KBM-7 (cell line): ENCODE results near the gene ATAD2B.

Experiments used
- DNase-seq: peaks from one replicate; pipeline ENCODE4 v3.0.0-alpha.2; 2015
- in situ Hi-C: fragments of 300-500 bp; cut with MboI; formaldehyde crosslinking; loops from 2 replicates; pipeline ENCODE4 v1.14.3; 2020; ENCODE audit warnings: low sequenced_read_pairs, low pct_unique_long_range_greater_than_20kb, mixed read lengths

The ATAD2B gene

DNA sequence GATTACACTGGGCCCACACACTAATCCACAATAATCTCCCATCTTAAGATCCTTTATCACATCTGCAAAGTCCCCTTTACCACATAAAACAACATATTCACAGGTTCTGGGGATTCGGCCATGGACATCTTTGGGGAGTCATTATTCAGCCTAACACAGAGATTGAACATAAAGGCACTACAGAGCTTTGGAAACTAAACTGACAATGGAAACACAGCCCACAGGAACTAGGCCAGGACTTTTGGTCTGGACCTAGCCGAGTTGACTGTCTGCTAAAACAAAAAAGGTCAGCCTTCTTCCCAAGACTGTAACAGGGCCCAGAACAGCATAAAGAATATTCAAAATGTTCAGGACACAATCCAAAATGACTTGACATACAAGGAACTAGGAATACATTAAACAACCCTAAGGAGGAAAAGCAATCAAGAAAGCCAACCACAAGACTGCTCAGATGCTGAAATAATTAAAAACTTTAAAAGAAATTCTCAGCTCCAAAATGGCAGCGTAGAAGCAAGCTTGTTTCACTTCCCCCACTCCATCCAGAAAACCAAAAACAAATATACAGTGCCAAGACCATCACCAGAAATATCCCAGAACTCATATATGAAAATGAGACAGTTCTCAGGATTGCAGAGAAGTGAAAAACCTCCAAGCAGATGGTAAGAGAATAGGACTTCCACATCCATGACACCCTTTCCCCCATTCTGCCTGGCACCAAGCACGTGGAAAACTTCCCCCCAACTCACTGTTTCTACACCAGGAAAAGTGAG lies 207.8 kb downstream of the ATAD2B start:
- in situ Hi-C loops: no loop called here
- no peak for DNase-seq

DNA sequence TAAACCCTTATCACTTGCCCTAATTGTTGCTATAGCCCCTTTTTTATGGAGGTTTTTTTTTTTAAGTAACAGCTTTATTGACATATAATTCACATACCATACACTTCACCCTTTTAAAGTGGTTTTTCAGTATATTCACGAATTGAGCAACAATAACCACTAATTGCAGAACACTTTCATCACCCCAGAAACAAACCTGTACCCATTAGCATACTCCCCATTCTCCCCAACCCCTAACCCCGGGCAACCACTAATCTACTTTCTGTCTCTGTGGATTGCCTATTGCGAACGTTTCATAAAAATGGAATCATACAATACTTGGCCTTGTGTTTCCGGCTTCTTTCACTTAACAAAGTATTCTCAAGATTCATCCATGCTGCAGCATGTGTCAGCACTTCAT lies 213.6 kb downstream of the ATAD2B start:
- no peak for DNase-seq
- in situ Hi-C loops: no loop called here

GRCh38 chr2:23712756-23713151 lies 214.2 kb downstream of the ATAD2B start:
- in situ Hi-C loops: no loop called here
- DNase-seq: no peak

DNA sequence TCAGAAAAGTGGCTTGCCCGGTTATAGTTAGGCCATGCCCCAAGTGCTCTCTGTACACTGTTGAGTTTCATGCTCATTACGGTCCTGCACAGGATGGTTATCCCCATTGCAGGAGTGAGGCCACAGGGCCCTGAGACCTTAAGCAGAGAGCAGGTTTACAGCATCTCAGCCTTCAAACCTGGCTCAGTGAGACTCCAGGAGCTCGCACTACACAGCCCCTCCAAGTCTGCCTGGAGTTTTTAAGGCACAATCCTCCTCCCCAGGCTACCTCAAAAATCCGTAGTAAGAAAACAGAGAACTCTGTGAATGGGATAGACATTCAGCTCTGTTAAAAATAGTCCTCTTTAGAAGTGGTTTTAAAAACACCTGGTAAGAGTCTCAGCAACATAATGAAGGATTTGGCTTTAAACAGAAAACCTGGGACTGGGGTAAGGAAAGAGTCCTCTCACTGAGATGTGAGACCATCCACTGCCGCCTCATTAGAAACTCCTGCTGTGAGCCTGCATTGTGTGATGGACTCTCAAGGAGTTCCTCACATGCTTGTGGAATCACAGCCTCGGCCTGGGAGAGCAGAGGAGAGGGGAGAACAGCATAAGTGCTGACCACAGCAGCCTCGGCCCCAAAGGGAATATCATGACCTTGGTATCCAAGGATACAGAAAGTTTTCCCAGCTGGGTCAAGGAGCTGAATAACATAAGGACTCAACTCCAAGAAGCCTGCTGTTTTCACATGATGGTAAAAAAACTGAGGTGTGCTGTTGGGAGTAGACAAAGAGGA lies 214.8 kb downstream of the ATAD2B start:
- DNase-seq: no peak
- in situ Hi-C loops: no loop called here

DNA sequence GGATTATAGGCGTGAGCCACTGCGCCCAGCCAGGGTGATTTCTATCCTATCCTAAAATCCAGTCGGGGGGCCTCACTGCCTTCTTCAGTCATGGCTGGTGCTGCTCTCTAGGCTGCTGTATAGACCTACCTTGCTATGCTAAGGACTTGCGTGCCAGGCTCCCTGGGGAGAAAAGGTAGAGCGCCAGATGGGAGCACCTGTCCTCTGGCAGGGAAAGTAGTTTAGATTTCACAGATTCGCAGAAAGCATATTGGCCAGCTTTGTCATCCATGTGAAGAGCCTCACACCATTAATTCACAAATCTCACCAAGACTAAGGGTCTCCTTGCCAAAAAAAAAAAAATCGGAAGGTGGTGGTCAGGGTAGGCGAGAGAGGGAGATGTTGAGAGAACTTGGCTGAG lies 217.6 kb downstream of the ATAD2B start:
- no peak for DNase-seq
- in situ Hi-C loops: no loop called here

- in situ Hi-C loops: no loop called here
- DNase-seq: no peak
Observed at GRCh38 chr2:23708771-23709170, 218.2 kb downstream of the ATAD2B start.

DNA sequence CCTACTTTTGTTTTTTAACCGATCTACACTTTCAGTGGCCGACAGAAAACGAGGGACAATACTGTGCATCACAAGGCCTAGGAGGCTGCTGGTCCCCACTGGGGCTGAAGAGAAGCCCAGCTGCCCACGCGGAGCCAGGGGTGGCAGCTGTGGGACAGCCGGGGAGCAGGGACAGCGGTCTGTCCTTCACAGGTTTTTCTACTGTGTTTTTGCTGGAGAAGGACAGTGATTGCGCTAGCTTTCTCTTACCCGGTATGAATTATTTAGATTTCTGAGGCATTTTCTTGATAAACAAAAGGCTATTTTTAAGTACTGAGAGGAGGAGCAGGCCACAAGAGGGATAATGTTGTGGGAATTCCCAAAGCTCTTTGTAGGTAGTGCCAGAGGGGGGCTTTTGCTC lies 219.8 kb downstream of the ATAD2B start:
- no peak for DNase-seq
- in situ Hi-C loops: no loop called here

- DNase-seq: no peak
- in situ Hi-C loops: no loop called here
Observed at GRCh38 chr2:23706613-23707078, 220.3 kb downstream of the ATAD2B start.

DNA sequence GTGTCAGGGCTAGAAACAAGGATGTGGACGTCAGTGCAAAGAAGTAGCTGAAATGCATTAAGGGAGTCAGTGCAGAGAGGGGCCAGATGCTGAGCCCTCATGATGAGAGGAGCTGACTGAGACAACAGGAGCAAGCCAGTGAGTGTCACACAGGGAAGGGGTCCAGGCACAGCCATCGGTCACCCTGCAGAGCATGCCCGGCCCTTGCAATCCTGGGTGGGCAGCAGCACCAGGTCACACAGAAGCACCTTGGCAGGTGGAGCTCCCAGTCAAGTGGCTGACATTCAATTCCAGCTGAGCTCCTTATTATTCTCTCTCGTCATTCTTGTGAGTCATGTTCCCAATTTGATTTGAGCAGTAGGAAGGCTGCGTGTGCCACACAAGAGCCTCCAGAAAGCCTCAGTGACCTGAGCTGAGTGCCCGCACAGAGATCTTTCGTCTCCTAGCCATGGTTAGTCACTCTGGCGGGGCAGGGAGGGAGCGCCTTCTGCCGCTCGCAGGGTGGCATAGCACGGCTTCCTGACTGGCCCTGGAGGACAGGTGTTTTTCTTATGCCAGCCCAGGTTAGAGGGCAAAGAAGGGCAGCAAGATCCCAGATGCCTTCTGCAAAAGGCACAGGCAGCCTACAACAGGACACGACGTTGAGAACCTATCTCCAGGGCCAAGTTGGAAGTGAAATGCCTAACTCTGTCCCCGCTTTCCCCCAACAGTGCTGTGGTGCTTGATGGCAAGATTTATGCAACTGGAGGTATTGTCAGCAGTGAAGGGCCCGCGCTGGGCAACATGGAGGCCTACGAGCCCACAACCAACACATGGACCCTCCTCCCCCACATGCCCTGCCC lies 220.9 kb downstream of the ATAD2B start:
- no peak for DNase-seq
- in situ Hi-C loops: no loop called here

DNA sequence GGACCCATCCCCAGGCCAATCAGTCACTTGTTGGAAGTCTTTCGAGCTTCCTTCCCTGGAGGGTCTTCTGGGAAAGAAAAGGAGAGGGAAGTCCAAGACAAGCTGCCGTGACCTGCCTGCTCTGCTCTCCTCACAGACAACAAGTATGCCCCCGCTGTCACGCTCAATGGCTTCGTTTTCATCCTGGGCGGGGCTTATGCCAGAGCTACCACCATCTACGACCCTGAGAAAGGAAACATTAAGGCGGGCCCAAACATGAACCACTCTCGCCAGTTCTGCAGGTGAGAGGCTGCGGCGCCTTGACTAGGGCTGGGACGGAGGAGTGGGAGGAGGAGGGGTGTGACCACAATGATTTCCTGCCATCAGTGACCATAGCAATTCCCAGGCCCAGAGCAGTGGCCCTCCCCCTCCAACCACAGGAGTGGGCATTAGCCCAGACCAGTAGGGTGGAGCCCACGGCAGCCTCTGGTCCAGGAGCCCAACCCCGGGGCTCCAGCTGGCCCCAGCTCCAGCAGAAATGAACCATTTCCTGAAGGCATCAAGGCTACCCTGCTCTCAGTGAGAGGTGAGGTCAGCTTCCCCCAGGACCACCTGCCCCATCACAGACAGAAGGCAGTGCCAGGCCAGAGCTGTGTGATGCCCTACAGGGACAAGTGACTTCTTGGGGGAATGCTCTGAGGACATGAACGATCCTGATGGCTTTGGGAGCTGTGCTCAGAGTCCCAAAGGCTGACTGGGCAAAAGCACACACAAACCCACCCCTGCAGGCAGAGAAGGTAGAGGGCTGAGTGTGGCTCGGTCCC lies 223.1 kb downstream of the ATAD2B start:
- in situ Hi-C loops: no loop called here
- DNase-seq: no peak

- DNase-seq: no peak
- in situ Hi-C loops: no loop called here
Observed at GRCh38 chr2:23703037-23703582, 223.8 kb downstream of the ATAD2B start.

DNA sequence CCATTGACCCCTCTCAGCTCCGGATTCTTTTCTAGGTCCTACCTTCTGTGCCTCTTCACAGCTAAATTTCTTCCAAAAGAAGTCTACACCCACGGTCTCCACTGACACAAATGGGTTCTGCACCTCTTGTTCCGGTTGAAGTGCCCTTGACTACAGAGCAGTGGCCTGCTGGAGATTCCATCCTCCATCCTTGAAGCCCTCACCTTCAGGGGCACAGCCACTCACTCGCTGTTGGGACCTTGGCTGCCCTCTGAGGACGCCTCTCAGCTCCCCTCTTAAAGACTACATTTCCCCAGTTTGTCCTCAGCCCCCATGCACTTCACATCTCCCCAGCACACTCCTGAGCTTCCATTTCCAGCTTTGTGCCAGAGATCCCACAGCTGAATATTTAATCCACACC lies 226.3 kb downstream of the ATAD2B start:
- in situ Hi-C loops: no loop called here
- no peak for DNase-seq

GRCh38 chr2:23699580-23699925 lies 227.4 kb downstream of the ATAD2B start:
- in situ Hi-C loops: no loop called here
- no peak for DNase-seq

DNA sequence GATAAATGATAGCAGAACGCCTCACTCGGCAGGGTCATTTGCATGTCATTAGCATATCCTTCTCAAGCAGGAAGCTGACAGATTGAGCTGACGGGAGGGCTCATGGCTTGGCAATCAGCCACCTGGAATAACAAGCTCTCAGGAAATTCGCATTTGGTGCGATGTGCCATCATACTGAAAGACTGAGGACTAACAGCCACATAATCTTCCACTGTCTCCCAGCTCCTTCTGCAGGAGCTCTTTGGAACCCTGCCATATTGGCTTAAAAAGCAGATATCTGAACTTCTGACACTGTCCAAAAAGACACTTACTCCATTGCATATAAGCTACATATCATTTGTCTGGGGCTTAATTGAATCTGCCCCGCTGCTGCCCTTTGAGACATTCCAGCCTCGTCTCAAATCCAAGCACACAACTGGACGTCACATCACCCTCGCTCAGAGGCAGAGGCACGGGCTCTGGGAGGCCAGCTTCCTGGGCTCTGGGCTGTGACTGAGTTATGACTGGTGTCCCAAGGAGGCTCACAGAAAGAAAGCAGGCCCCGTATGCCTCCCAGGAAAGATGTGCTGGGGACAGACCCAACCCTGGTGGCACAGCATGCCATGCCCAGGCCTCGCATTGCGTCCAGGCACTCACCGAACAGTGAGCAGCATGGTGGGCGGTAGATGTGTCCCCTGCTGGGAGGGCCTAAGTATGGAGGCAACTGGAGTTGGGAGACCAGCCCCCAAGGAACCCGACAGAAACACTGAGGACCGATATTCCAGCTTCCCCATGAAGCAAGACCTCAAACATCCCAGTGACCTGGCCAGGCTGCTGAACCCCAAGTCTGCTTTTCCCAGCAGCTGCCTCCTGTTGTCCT lies 228.0 kb downstream of the ATAD2B start:
- in situ Hi-C loops: no loop called here
- no peak for DNase-seq
